HFFc6 (cell line): ENCODE results near the gene ANGEL2. TPM values are rescaled to one million over a fixed set of nuclear protein-coding genes. Genes with fewer than 3 reads are reported as not detected.

Experiments
- DNase-seq: peaks from one replicate; pipeline ENCODE4 v3.0.0-alpha.2; 2018
- H3K27ac Mint-ChIP-seq: 2 replicates; pipeline ENCODE4 v1.8.0; 2020; ENCODE audit warnings: mild to moderate bottlenecking, mixed read lengths
- H3K27me3 Mint-ChIP-seq: 2 replicates; pipeline ENCODE4 v1.8.0; 2021; ENCODE audit warnings: mild to moderate bottlenecking, moderate library complexity, mixed read lengths; ENCODE audit not compliant: insufficient read depth
- H3K36me3 Mint-ChIP-seq: 2 replicates; pipeline ENCODE4 v1.8.0; 2021; ENCODE audit warnings: low read depth, mixed read lengths
- H3K4me1 Mint-ChIP-seq: 2 replicates; pipeline ENCODE4 v1.8.0; 2020; ENCODE audit warnings: low read depth, mixed read lengths
- H3K4me3 Mint-ChIP-seq: 2 replicates; pipeline ENCODE4 v1.8.0; 2020; ENCODE audit warnings: mild to moderate bottlenecking, moderate library complexity, mixed read lengths
- H3K9me3 Mint-ChIP-seq: 2 replicates; pipeline ENCODE4 v1.8.0; 2020; ENCODE audit warnings: mild to moderate bottlenecking, mixed read lengths
- total RNA-seq, 6 experiments: library from RNA; stranded (reverse); fragmentation: NEBNext Ultra II Directional; extraction: Animal tissue kit (Norgen Biotek cat#: 25700); gene quantifications; 2 replicates in 1 of 6; 3 replicates in 5 of 6; pipeline ENCODE4 v1.2.3, GENCODE V29; 2021
- TF ChIP-seq, protein P1 (sequence below): fragments of 200-600 bp; sonication (generic); IDR thresholded peaks from 2 replicates; pipeline ENCODE4 v1.5.0; 2021; ENCODE audit warnings: antibody characterized with exemption, mild to moderate bottlenecking

ANGEL2 gene
- total RNA-seq, 6 experiments from 2014 or later = 21.0 to 27.2 (median 24.4) TPM

DNA sequence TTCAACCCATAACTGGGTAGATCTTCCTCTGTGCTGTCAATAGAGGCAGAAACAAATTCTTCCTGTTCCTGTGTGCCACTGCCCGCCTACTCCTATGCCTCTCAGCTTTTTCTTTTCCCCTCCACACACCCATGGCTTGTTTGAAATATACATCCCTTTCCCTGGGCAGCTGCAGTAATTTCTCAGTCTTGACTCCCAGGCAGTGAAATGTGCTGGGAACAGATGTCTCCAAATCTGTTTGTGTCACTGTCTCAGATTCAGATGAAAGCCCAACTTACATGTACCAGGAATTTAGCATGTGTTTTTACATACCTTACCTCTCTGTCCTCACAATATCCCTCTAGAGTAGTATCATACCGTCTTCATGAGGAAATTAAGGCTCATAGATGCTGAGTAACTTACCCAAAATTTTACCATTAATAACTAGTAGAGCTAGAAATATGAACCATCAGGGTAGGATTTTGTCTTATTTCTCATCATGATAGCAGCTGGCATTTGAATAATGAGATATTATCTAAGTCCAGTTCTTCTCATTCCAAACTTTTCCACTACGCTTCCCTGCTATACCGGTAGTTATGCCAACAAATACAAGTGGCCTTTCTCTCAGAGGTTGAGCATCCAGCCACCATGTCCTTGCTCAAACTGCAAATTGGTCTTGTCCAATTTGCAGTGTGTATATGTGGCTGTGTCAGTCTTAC, 70.1 kb downstream of the ANGEL2 start:
- DNase-seq = no peak
- Mint-ChIP-seq H3K4me1 (peaks cover 7% of the 10 kb centered on the region; the same call in 1 of the 2 replicates), H3K27me3 (peaks cover 32% of the 10 kb centered on the region), H3K36me3 (no peaks in the 10 kb centered on the region), H3K27ac (no peak overlapping the region), H3K4me3 (no peak overlapping the region), H3K9me3 (no peaks in the 10 kb centered on the region)
- TF ChIP-seq, protein P1, sequence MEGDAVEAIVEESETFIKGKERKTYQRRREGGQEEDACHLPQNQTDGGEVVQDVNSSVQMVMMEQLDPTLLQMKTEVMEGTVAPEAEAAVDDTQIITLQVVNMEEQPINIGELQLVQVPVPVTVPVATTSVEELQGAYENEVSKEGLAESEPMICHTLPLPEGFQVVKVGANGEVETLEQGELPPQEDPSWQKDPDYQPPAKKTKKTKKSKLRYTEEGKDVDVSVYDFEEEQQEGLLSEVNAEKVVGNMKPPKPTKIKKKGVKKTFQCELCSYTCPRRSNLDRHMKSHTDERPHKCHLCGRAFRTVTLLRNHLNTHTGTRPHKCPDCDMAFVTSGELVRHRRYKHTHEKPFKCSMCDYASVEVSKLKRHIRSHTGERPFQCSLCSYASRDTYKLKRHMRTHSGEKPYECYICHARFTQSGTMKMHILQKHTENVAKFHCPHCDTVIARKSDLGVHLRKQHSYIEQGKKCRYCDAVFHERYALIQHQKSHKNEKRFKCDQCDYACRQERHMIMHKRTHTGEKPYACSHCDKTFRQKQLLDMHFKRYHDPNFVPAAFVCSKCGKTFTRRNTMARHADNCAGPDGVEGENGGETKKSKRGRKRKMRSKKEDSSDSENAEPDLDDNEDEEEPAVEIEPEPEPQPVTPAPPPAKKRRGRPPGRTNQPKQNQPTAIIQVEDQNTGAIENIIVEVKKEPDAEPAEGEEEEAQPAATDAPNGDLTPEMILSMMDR = no peak

DNA sequence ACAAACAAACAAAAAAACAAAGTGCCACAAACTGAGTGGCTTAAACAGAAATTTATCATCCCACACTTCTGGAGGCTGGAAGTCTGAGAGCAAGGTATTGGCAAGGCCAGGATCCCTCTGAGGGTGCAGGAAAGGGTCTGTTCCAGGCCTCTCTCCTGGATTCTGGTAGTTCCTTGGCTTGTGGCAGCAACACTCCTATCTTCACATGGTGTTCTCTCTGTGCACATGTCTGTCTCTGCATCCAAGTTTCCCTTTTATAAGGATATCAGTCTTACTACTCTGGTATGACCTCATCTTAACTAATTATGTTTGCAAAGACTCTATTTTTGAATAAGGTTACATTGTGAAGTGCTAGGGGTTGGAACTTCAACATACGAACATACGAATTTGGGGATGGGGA, 70.6 kb downstream of the ANGEL2 start:
- no peak for DNase-seq
- Mint-ChIP-seq H3K36me3 (peaks cover 4% of the 10 kb centered on the region; the same call in 1 of the 2 replicates), H3K27ac (no peak overlapping the region), H3K27me3 (peaks cover 28% of the 10 kb centered on the region), H3K9me3 (peaks cover 4% of the 10 kb centered on the region), H3K4me3 (no peak overlapping the region), H3K4me1 (peaks cover 3% of the 10 kb centered on the region; the same call in 1 of the 2 replicates)
- TF ChIP-seq, protein P1 = no peak

DNA sequence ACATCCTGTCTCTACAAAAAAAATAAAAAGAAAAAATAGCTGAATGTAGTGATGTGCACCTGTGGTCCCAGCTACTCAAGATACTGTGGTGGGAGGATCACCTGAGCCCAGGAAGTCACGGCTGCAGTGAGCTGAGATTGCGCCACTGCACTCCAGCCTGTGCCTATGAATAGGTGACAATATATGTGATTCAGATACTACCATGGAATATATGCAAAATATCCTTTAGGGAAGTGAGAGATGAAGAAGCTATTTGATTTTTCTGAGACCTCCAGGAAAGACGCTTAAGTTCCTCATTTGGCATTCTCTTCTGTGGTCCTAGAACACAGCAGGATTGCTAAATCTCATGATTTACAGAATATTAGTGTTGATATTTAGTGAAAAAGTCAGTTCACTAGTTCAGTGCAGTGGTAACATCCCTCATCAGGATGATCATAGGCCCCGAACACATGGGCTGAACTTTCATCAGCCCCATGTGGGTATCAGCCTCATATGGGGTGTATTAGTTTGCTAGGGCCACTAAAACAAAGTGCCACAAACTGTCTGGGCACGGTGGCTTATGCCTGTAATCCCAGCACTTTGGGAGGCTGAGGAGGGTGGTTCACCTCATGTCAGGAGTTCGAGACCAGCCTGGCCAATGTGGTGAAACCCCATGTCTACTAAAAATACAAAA, 71.3 kb downstream of the ANGEL2 start:
- H3K9me3 Mint-ChIP-seq = peaks cover 11% of the 10 kb centered on the region
- H3K4me3 Mint-ChIP-seq = no peak overlapping the region
- TF ChIP-seq, protein P1 = no peak
- peaks cover 8% of the 10 kb centered on the region; the same call in 1 of the 2 replicates for H3K36me3 Mint-ChIP-seq
- H3K27ac Mint-ChIP-seq = no peak overlapping the region
- peaks cover 22% of the 10 kb centered on the region for H3K27me3 Mint-ChIP-seq
- no peak for DNase-seq
- no peaks in the 10 kb centered on the region for H3K4me1 Mint-ChIP-seq

DNA sequence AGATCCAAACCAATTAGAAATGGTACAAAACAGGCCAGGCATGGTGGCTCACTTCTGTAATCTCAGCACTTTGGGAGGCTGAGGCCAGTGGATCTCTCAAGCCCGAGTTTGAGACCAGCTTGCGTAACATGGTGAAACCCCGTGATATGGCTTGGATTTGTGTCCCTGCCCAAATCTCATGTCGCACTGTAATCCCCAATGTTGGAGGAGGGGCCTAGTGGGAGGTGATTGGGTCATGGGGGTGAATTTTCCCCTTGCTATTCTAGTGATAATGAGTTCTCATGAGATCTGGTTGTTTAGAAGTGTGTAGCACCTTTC, 72.3 kb downstream of the ANGEL2 start:
- TF ChIP-seq, protein P1 = no peak
- DNase-seq = no peak
- no peak overlapping the region for H3K27ac Mint-ChIP-seq
- H3K4me3 Mint-ChIP-seq = no peak overlapping the region
- peaks cover 8% of the 10 kb centered on the region; the same call in 1 of the 2 replicates for H3K36me3 Mint-ChIP-seq
- H3K4me1 Mint-ChIP-seq = no peaks in the 10 kb centered on the region
- H3K9me3 Mint-ChIP-seq = peaks cover 16% of the 10 kb centered on the region
- peaks cover 19% of the 10 kb centered on the region for H3K27me3 Mint-ChIP-seq

DNA sequence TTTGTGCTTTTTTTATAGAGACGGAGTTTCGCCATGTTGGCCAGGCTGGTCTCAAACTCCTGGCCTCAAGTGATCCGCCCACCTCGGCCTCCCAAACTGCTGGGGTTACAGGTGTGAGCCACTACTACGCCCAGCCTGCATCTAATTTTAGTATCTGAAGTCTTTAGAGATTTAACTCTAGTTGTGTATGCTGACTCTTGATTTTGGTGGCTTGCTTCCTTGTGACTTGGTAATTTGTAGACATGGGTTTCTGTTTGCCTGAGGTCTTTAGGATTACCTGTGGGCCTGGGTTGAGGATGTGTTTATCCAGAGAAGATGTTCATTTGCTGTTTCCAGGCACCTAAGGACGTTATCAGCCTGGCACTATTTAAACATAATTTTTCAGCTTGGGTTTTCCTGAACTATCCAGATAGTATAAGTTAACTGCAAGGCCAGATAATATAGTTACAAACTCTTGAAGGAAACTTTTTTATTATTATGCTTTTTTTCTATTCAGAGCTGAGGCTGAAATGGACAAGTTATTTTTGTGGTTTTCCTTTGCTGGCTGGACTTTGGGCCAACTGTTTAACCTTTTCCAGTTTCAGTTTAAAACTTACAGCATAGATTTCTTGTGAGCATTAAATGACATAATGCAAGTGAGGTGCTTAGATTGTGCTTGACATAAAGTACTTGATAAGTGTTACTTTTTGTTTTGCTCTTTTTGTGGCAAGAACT, 72.8 kb downstream of the ANGEL2 start:
- Mint-ChIP-seq H3K9me3 (peaks cover 16% of the 10 kb centered on the region), H3K4me1 (no peaks in the 10 kb centered on the region), H3K27me3 (peaks cover 17% of the 10 kb centered on the region), H3K36me3 (peaks cover 8% of the 10 kb centered on the region; the same call in 1 of the 2 replicates), H3K27ac (no peak overlapping the region), H3K4me3 (no peak overlapping the region)
- no peak for DNase-seq
- TF ChIP-seq, protein P1 = no peak

Other genes with a start within 250 kb of the ANGEL2 start
- 10 to 100 TPM; 28.7 to 35.1 (median 30.4) TPM for gene NSL1, start 224.1 kb downstream of the ANGEL2 start, total RNA-seq
- gene TATDN3, start 224.0 kb downstream of the ANGEL2 start, total RNA-seq = 10 to 100 TPM in 5 of 6 experiments, 1 to 10 TPM in 1; 8.6 to 14.4 (median 12.1) TPM
- not detected for gene SPATA45, start 168.2 kb downstream of the ANGEL2 start, total RNA-seq
- gene FLVCR1, start 157.6 kb downstream of the ANGEL2 start, total RNA-seq = 1 to 10 TPM; 3.7 to 5.5 (median 4.8) TPM
- under 1 TPM in 1 of 6 experiments, not detected in 5; 0.10 TPM for gene VASH2, start 65.3 kb downstream of the ANGEL2 start, total RNA-seq
- gene RPS6KC1, start 35.4 kb upstream of the ANGEL2 start, total RNA-seq = 10 to 100 TPM; 15.6 to 18.3 (median 17.3) TPM